ENCODE measurements around the gene ADK.

DNA sequence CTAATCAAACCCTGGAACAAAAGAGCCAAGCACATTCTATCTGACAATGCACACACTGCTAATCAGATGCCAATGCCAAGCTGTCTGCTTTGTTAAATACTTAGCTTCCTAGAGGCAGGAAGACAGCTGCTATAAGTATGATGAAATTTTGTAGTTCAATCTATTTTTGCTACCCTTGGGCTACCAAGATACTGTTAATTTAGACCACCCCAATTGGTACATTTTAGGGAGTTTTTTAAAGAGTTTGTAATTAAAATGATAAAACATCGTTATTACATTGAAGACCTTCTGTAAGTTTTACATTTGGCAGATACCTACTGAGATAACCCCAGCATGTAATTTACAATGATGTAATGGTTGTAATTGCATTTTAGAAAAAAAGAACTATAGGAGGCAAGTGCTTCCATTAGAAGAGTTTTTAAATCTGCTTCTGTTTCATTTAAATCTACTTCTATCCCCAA, 268.5 kb downstream of the ADK start:
- TF ChIP-seq, protein P1, sequence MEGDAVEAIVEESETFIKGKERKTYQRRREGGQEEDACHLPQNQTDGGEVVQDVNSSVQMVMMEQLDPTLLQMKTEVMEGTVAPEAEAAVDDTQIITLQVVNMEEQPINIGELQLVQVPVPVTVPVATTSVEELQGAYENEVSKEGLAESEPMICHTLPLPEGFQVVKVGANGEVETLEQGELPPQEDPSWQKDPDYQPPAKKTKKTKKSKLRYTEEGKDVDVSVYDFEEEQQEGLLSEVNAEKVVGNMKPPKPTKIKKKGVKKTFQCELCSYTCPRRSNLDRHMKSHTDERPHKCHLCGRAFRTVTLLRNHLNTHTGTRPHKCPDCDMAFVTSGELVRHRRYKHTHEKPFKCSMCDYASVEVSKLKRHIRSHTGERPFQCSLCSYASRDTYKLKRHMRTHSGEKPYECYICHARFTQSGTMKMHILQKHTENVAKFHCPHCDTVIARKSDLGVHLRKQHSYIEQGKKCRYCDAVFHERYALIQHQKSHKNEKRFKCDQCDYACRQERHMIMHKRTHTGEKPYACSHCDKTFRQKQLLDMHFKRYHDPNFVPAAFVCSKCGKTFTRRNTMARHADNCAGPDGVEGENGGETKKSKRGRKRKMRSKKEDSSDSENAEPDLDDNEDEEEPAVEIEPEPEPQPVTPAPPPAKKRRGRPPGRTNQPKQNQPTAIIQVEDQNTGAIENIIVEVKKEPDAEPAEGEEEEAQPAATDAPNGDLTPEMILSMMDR (conservative IDR thresholded peaks at IDR 0.05), result no peak
- TF ChIP-seq ZFX (IDR thresholded peaks at IDR 0.05), result no peak
